Sigmoid colon (tissue), 7 donors: ENCODE data around the gene LRRIQ3. TPM values are rescaled to one million over a fixed set of nuclear protein-coding genes. Genes with fewer than 3 reads are reported as not detected.

Experiments
- DNase-seq: peaks from one replicate; pipeline ENCODE4 v3.0.0-alpha.2; 2019
- H3K27ac ChIP-seq, 4 donors: fragments of 200-600 bp; sonication (generic); one replicate each; pipeline ENCODE4 v1.5.1; 2016 to 2019; ENCODE audit warnings: mild to moderate bottlenecking in 1 of 4
- H3K27me3 ChIP-seq, 3 donors: fragments of 200-600 bp; sonication (generic); one replicate each; pipeline ENCODE4 v1.5.1; 2019; ENCODE audit warnings: mild to moderate bottlenecking in 1 of 3
- H3K36me3 ChIP-seq, 4 donors: fragments of 200-600 bp; sonication (generic); one replicate each; pipeline ENCODE4 v1.5.1; 2016 to 2019
- H3K4me1 ChIP-seq, 4 donors: fragments of 200-600 bp; sonication (generic); one replicate each; pipeline ENCODE4 v1.5.1; 2017 to 2019
- H3K4me3 ChIP-seq, 4 donors: fragments of 200-600 bp; sonication (generic); one replicate each; pipeline ENCODE4 v1.5.1; 2017 to 2019; ENCODE audit warnings: mild to moderate bottlenecking in 2 of 4, moderate library complexity in 1 of 4
- H3K9me3 ChIP-seq, 4 donors: fragments of 200-600 bp in 3 of 4; sonication (generic) in 3 of 4; one replicate each; pipeline versions ENCODE4 v1.5.1 to v1.6.1; 2013 to 2019
- EP300 ChIP-seq, 4 donors: sonication (generic); formaldehyde crosslinking; IDR thresholded peaks; one replicate each; pipeline ENCODE4 v1.6.1; 2017; ENCODE audit warnings: antibody characterized with exemption in 4 of 4
- POLR2A ChIP-seq, 2 donors: fragments of 450-650 bp; IDR thresholded peaks; one replicate each; pipeline ENCODE4 v1.6.1; 2016; ENCODE audit warnings: antibody characterized with exemption in 2 of 2, mild to moderate bottlenecking in 2 of 2, moderate library complexity in 2 of 2
- POLR2AphosphoS5 ChIP-seq, 4 donors: sonication (generic); formaldehyde crosslinking; IDR thresholded peaks; one replicate each; pipeline ENCODE4 v1.6.1; 2017; ENCODE audit warnings: antibody characterized with exemption in 4 of 4
- WGBS, 2 donors: extraction: QIAGEN DNeasy Blood & Tissue Kit; methylation state at CpG; one replicate each; pipeline ENCODE4 v1.1.7; 2013; 5-methylcytosine and 5-hydroxymethylcytosine counted together
- intact Hi-C: fragments of 100-400 bp; cut with DNase I; formaldehyde crosslinking; loops from one replicate; pipeline ENCODE4 v1.15.1; 2023
- polyA plus RNA-seq, 3 donors: library from polyadenylated mRNA; stranded (reverse); fragments of 200-250 nt; gene quantifications; one replicate each; pipeline ENCODE4 v1.2.3, GENCODE V29; 2013
- total RNA-seq, 4 donors: library from RNA; depleted of rRNA; stranded (reverse); fragments of >200 nt; gene quantifications; one replicate each; pipeline ENCODE4 v1.1.0, GENCODE V29; 2016
- TF ChIP-seq, protein P1 (sequence below), 4 experiments: fragments of 450-650 bp in 3 of 4; fragments of 200-600 bp in 1 of 4; IDR thresholded peaks; one replicate each; pipeline ENCODE4 v1.5.1; 2016 to 2019; ENCODE audit warnings: antibody characterized with exemption in 4 of 4, mild to moderate bottlenecking in 3 of 4, moderate library complexity in 2 of 4
- donor health status: healthy with polysubstance abuse.
- donor health status: Bipolar disorder and iron deficiency.
- donor health status: healthy.

LRRIQ3 gene
- total and polyA plus RNA-seq, 7 donors, result 0.16 to 1.2 (median 0.35) TPM; not detected in 1

DNA sequence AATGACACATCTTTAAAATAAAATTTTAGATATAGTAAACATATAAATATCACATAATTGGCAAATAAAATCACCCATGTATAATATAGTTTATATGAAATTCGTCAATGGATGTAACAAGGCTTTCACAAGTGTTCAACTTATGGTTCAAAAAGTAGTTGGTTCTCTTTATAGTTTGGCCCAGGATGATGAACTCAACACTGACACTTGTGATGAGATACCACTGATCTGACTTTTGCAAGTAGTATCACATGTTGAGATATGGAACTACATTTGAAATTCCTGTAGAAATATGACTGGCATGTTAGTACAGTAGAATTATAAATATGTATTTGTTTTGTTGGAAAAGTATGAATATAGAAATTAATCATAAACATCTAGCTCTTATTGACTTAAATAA is 39.1 kb upstream of the LRRIQ3 start:
- Histone ChIP-seq H3K4me1 (no peaks in the 10 kb centered on the region), H3K27ac (no peak overlapping the region), H3K9me3 (no peaks in the 10 kb centered on the region), H3K36me3 (peaks cover 0 to 4% (median 0%) of the 10 kb centered on the region in 4 donors), H3K27me3 (no peaks in the 10 kb centered on the region), H3K4me3 (no peak overlapping the region)
- DNase-seq, result no peak
- intact Hi-C loops, result no loop called here
- TF ChIP-seq POLR2AphosphoS5 (IDR thresholded peaks at IDR 0.05) (no peak), POLR2A (IDR thresholded peaks at IDR 0.05) (no peak), EP300 (IDR thresholded peaks at IDR 0.05) (no peak)
- TF ChIP-seq, protein P1, sequence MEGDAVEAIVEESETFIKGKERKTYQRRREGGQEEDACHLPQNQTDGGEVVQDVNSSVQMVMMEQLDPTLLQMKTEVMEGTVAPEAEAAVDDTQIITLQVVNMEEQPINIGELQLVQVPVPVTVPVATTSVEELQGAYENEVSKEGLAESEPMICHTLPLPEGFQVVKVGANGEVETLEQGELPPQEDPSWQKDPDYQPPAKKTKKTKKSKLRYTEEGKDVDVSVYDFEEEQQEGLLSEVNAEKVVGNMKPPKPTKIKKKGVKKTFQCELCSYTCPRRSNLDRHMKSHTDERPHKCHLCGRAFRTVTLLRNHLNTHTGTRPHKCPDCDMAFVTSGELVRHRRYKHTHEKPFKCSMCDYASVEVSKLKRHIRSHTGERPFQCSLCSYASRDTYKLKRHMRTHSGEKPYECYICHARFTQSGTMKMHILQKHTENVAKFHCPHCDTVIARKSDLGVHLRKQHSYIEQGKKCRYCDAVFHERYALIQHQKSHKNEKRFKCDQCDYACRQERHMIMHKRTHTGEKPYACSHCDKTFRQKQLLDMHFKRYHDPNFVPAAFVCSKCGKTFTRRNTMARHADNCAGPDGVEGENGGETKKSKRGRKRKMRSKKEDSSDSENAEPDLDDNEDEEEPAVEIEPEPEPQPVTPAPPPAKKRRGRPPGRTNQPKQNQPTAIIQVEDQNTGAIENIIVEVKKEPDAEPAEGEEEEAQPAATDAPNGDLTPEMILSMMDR (IDR thresholded peaks at IDR 0.05), result no peak
- 82 to 86% methylated on average over 1 of the region's 1 CpG for WGBS, 2 donors

DNA sequence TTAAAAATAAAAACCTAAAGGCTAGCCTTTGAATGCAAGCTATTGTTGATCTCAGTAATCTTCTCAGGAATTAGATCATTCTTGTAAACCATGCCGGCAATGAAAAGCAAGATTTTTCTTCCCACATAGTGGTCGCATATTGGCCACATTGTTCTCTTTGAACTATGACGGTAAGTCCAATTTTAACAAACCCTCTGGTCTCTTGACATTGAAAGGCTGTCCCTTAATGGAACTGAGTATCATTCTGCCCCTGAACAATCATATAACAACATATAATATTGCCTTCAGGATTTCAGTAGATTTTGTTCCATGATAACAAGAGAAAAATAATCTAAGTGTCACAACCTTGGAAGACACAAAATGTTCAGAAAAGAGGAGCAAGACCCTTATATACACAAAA is 38.5 kb upstream of the LRRIQ3 start:
- no peak for DNase-seq
- 95 to 97% methylated on average over 3 of the region's 3 CpGs for WGBS, 2 donors
- H3K4me1 ChIP-seq, result no peaks in the 10 kb centered on the region
- H3K4me3 ChIP-seq, result no peak overlapping the region
- TF ChIP-seq, protein P1 (IDR thresholded peaks at IDR 0.05), result no peak
- no peaks in the 10 kb centered on the region for H3K9me3 ChIP-seq
- intact Hi-C loops, result no loop called here
- no peak overlapping the region for H3K27ac ChIP-seq
- H3K27me3 ChIP-seq, result no peaks in the 10 kb centered on the region
- peaks cover 0 to 4% (median 0%) of the 10 kb centered on the region in 4 donors for H3K36me3 ChIP-seq

DNA sequence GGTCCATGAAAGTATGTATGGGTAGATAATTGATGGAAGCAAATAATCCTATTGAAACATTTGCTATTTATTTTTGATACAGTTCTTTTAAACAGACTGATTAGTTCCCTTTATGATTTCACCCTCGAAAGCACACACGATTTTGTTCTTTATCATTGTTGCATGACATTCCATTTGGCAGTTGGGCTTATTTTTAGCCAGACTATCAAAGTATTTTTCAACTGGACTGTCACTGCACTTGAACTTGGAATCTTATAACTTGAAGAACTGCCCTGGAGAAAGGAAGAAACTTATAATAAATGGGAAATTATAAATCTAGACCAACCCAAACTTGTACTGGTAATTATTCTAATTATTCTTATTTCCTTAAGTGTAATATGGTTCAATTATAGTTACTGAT is 37.2 kb upstream of the LRRIQ3 start, which contains the start of gene TNNI3K:
Gene TNNI3K, plus strand, starts transcription at position 235 of the 400 bp plus-strand sequence. Its CDS starts 65 bp downstream, at position 300.
- TF ChIP-seq, protein P1 (IDR thresholded peaks at IDR 0.05), result no peak
- TF ChIP-seq EP300 (IDR thresholded peaks at IDR 0.05), result no peak
- 76 to 90% methylated on average over 2 of the region's 2 CpGs for WGBS, 2 donors

DNA sequence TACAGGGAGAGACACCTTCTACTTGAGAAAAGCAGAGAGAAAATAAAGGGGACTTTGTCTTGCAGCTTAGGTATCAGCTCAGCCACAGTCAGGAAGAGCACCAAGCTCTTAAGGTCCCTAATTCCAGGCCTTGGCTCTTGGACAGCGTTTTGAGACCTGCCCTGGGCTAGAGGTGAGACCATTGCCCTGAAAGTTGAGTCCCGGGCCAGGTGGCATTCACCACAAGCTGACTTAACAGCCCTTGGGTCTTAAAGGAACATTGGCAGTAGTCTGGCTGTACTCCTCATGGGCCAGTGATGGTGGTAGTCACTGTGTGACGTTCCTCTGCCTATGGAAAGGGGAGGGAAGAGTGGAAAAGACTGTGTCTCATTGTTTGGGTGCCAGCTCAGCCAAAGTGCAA is 25.5 kb upstream of the LRRIQ3 start:
- WGBS, 2 donors, result 79 to 80% methylated on average over 3 of the region's 3 CpGs
- no peaks in the 10 kb centered on the region for H3K36me3 ChIP-seq
- peaks cover 0 to 2% (median 0%) of the 10 kb centered on the region in 4 donors for H3K9me3 ChIP-seq
- intact Hi-C loops, result no loop called here
- no peaks in the 10 kb centered on the region for H3K4me1 ChIP-seq
- H3K4me3 ChIP-seq, result no peak overlapping the region
- no peak overlapping the region for H3K27ac ChIP-seq
- no peak for DNase-seq
- TF ChIP-seq POLR2AphosphoS5 (IDR thresholded peaks at IDR 0.05) (no peak), EP300 (IDR thresholded peaks at IDR 0.05) (no peak), POLR2A (IDR thresholded peaks at IDR 0.05) (no peak)
- TF ChIP-seq, protein P1 (IDR thresholded peaks at IDR 0.05), result no peak
- H3K27me3 ChIP-seq, result no peaks in the 10 kb centered on the region

More for the DNA sequence above, 37.2 kb upstream of the LRRIQ3 start, which contains the start of gene TNNI3K:
- no peaks in the 10 kb centered on the region for H3K9me3 ChIP-seq
- peaks cover 0 to 4% (median 0%) of the 10 kb centered on the region in 4 donors for H3K36me3 ChIP-seq
- intact Hi-C loops, result no loop called here
- no peak for DNase-seq
- H3K27ac ChIP-seq, result no peak within 1 kb of the TSS
- no peaks in the 10 kb centered on the region for H3K4me1 ChIP-seq
- no peaks in the 10 kb centered on the region for H3K27me3 ChIP-seq
- no peak within 1 kb of the TSS for H3K4me3 ChIP-seq

DNA sequence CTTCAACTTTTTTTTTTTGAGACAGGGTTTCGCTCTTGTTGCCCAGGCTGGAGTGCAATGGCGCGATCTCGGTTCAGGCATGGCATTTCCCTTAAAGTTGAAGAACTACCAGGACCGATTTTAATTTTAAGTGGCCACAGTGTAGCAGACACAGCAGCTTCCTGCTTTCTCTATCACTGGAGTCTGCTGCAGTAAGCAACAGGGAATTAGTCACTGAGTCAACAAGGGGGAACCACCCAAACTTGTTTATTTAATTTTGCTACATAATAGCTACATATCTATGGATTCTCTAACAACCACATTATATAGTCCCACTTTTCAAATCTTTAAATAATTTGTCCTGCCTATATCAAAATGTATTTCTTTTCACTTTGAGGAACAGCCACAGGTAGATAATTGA is 24.7 kb upstream of the LRRIQ3 start:
- intact Hi-C loops, result no loop called here
- TF ChIP-seq POLR2A (IDR thresholded peaks at IDR 0.05) (no peak), POLR2AphosphoS5 (IDR thresholded peaks at IDR 0.05) (no peak), EP300 (IDR thresholded peaks at IDR 0.05) (no peak)
- TF ChIP-seq, protein P1 (IDR thresholded peaks at IDR 0.05), result no peak
- Histone ChIP-seq H3K27me3 (no peaks in the 10 kb centered on the region), H3K4me1 (no peaks in the 10 kb centered on the region), H3K9me3 (peaks cover 0 to 2% (median 0%) of the 10 kb centered on the region in 4 donors), H3K36me3 (no peaks in the 10 kb centered on the region), H3K4me3 (no peak overlapping the region), H3K27ac (no peak overlapping the region)
- DNase-seq, result no peak
- 93 to 96% methylated on average over 5 of the region's 5 CpGs for WGBS, 2 donors
